WERI-Rb-1 (cell line): ENCODE data around the gene ANO7.

Source experiments
- DNase-seq: peaks from one replicate; pipeline ENCODE4 v3.0.0-alpha.2; 2020
- H3K27ac ChIP-seq: fragments of 250-450 bp; sonication (Bioruptor Pico); 2 replicates; pipeline ENCODE4 v1.5.1; 2020; ENCODE audit warnings: mild to moderate bottlenecking, moderate library complexity
- H3K27me3 ChIP-seq: fragments of 250-450 bp; sonication (Bioruptor Pico); 2 replicates; pipeline ENCODE4 v1.5.1; 2021; ENCODE audit warnings: mild to moderate bottlenecking, low read depth, moderate library complexity; ENCODE audit not compliant: insufficient read depth, severe bottlenecking
- H3K36me3 ChIP-seq: fragments of 250-450 bp; sonication (Bioruptor Pico); 2 replicates; pipeline ENCODE4 v1.5.1; 2020; ENCODE audit warnings: mild to moderate bottlenecking, moderate library complexity
- H3K4me3 ChIP-seq: 2 replicates; pipeline ENCODE4 v1.5.1; 2011; ENCODE audit warnings: low read depth, mild to moderate bottlenecking, control low read depth, low read length
- H3K9me3 ChIP-seq: fragments of 250-450 bp; sonication (Bioruptor Pico); 2 replicates; pipeline ENCODE4 v1.5.1; 2021; ENCODE audit warnings: mild to moderate bottlenecking, moderate library complexity; ENCODE audit not compliant: severe bottlenecking
- CTCF ChIP-seq: IDR thresholded peaks from 2 replicates; pipeline ENCODE4 v1.5.1; 2011; ENCODE audit warnings: low read depth, mild to moderate bottlenecking, control low read depth, inconsistent platforms, low read length

ANO7 gene

GRCh38 chr2:241178961-241179360 is 9.5 kb upstream of the ANO7 start:
- DNase-seq: no peak
- Histone ChIP-seq H3K9me3 (no peaks in the 10 kb centered on the region), H3K27me3 (no peaks in the 10 kb centered on the region), H3K36me3 (peaks cover 22% of the 10 kb centered on the region), H3K4me3 (no peak overlapping the region), H3K27ac (no peak overlapping the region)
- TF ChIP-seq CTCF: no peak

GRCh38 chr2:241179899-241180298 is 8.6 kb upstream of the ANO7 start:
- Histone ChIP-seq H3K36me3 (peaks cover 22% of the 10 kb centered on the region), H3K4me3 (no peak overlapping the region), H3K27ac (no peak overlapping the region), H3K9me3 (no peaks in the 10 kb centered on the region), H3K27me3 (no peaks in the 10 kb centered on the region)
- no peak for DNase-seq
- TF ChIP-seq CTCF: no peak

GRCh38 chr2:241180495-241180894 is 8.0 kb upstream of the ANO7 start:
- H3K9me3 ChIP-seq: no peaks in the 10 kb centered on the region
- H3K27ac ChIP-seq: no peak overlapping the region
- peaks cover 18% of the 10 kb centered on the region for H3K36me3 ChIP-seq
- peak; percentile 31; the same call in 1 of the 2 replicates for TF ChIP-seq CTCF
- no peaks in the 10 kb centered on the region for H3K27me3 ChIP-seq
- DNase-seq: no peak
- H3K4me3 ChIP-seq: no peak overlapping the region

- Histone ChIP-seq H3K9me3 (no peaks in the 10 kb centered on the region), H3K27ac (no peak overlapping the region), H3K27me3 (no peaks in the 10 kb centered on the region), H3K4me3 (no peak overlapping the region), H3K36me3 (peaks cover 14% of the 10 kb centered on the region)
- DNase-seq: no peak
- no peak for TF ChIP-seq CTCF
Measured at GRCh38 chr2:241182126-241182525, 6.4 kb upstream of the ANO7 start.

GRCh38 chr2:241182531-241183133 is 5.8 kb upstream of the ANO7 start:
- DNase-seq: no peak
- no peak for TF ChIP-seq CTCF

GRCh38 chr2:241183221-241183620 is 5.3 kb upstream of the ANO7 start:
- H3K9me3 ChIP-seq: no peaks in the 10 kb centered on the region
- TF ChIP-seq CTCF: no peak
- DNase-seq: no peak
- H3K27me3 ChIP-seq: no peaks in the 10 kb centered on the region
- H3K36me3 ChIP-seq: peaks cover 14% of the 10 kb centered on the region
- H3K27ac ChIP-seq: no peak overlapping the region
- H3K4me3 ChIP-seq: no peak overlapping the region

More at GRCh38 chr2:241182531-241183133, 5.8 kb upstream of the ANO7 start:
- no peaks in the 10 kb centered on the region for H3K9me3 ChIP-seq
- no peaks in the 10 kb centered on the region for H3K27me3 ChIP-seq
- no peak overlapping the region for H3K4me3 ChIP-seq
- no peak overlapping the region for H3K27ac ChIP-seq
- H3K36me3 ChIP-seq: peaks cover 14% of the 10 kb centered on the region
